Ishikawa (cell line): ENCODE data around the gene TRIM71.
A peak's percentile ranks its signal among the peaks of the same experiment; 100 is the strongest.

Source experiments
- CEBPB ChIP-seq: IDR thresholded peaks from 2 replicates; pipeline ENCODE4 v1.6.1; 2012
- CREB1 ChIP-seq: IDR thresholded peaks from 2 replicates; pipeline ENCODE4 v1.6.1; 2012; ENCODE audit warnings: low read depth
- EGR1 ChIP-seq: IDR thresholded peaks from 2 replicates; pipeline ENCODE4 v1.6.1; 2012
- EP300 ChIP-seq: IDR thresholded peaks from 2 replicates; pipeline ENCODE4 v1.6.1; 2012; ENCODE audit warnings: borderline replicate concordance
- FOXM1 ChIP-seq: IDR thresholded peaks from 2 replicates; pipeline ENCODE4 v1.6.1; 2012; ENCODE audit warnings: low read depth, borderline replicate concordance
- NFIC ChIP-seq: IDR thresholded peaks from 2 replicates; pipeline ENCODE4 v1.6.1; 2012
- RAD21 ChIP-seq: IDR thresholded peaks from 2 replicates; pipeline ENCODE4 v1.6.1; 2012; ENCODE audit warnings: low read depth
- TAF1 ChIP-seq: IDR thresholded peaks from 2 replicates; pipeline ENCODE4 v1.6.1; 2012; ENCODE audit warnings: low read depth, mild to moderate bottlenecking
- TCF12 ChIP-seq: IDR thresholded peaks from 2 replicates; pipeline ENCODE4 v1.6.1; 2012; ENCODE audit warnings: low read depth
- TEAD4 ChIP-seq: IDR thresholded peaks from 2 replicates; pipeline ENCODE4 v1.6.1; 2012
- YY1 ChIP-seq: IDR thresholded peaks from 2 replicates; pipeline ENCODE4 v1.6.1; 2012; ENCODE audit warnings: low read depth
- ZBTB7A ChIP-seq: IDR thresholded peaks from 2 replicates; pipeline ENCODE4 v1.6.1; 2012; ENCODE audit warnings: low read depth
- TF ChIP-seq, protein P1 (sequence below): IDR thresholded peaks from 2 replicates; pipeline ENCODE4 v1.6.1; 2012
- TF ChIP-seq, protein P2 (sequence below): IDR thresholded peaks from 2 replicates; pipeline ENCODE4 v1.6.1; 2012; ENCODE audit warnings: low read depth, mild to moderate bottlenecking
- TF ChIP-seq, protein P3 (sequence below): IDR thresholded peaks from 2 replicates; pipeline ENCODE4 v1.6.1; 2012

TRIM71 gene

DNA sequence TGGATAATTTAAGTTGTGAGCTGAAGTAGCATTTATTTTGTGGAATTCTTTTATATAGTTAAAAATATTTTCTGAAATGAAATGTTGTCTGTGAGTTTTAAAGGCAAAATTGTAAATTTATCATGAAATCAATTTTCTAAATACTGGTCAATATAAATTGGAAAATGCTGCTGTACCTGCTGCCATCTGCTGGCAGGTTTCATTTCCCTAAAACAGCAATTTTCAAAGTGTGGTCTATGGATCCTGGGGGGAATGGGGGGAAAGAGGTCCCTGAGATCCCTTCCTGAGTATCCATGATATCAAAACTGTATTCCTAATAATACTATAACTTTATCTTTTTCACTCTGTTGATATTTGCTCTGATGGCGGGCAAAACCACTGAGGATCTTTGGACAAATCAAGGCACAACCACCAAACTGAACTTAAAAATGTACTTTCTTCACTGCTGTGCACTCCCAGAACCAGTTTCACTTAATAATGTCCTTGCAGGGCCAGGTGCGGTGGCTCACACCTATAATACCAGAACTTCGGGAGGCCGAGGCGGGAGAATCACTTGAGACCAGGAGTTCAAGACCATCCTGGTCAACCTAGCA lies 116.4 kb downstream of the TRIM71 start:
- peak; percentile 73 for TF ChIP-seq RAD21
- no peak for TF ChIP-seq ZBTB7A

DNA sequence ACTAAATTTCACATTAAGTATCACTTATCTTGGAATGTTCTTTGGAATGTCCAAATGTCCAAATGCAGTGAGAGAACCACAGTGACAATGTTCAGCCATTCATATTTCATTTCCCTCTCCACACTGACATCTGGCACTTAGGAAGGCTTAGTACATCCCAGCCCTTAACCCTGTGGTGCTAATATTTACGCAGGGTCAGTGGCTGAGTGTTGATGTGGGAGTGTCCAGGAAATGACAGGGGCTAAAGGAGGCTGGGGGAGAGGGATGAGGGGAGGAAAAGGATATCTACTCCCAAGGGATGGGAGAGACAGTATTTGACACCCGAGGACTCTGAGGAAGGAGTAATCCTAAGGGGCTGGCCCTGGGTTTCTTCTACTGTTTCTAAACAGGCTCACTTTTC lies 119.5 kb downstream of the TRIM71 start:
- no peak for TF ChIP-seq FOXM1
- TF ChIP-seq, protein P1, sequence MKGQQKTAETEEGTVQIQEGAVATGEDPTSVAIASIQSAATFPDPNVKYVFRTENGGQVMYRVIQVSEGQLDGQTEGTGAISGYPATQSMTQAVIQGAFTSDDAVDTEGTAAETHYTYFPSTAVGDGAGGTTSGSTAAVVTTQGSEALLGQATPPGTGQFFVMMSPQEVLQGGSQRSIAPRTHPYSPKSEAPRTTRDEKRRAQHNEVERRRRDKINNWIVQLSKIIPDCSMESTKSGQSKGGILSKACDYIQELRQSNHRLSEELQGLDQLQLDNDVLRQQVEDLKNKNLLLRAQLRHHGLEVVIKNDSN = no peak
- no peak for TF ChIP-seq ZBTB7A
- TF ChIP-seq, protein P2, sequence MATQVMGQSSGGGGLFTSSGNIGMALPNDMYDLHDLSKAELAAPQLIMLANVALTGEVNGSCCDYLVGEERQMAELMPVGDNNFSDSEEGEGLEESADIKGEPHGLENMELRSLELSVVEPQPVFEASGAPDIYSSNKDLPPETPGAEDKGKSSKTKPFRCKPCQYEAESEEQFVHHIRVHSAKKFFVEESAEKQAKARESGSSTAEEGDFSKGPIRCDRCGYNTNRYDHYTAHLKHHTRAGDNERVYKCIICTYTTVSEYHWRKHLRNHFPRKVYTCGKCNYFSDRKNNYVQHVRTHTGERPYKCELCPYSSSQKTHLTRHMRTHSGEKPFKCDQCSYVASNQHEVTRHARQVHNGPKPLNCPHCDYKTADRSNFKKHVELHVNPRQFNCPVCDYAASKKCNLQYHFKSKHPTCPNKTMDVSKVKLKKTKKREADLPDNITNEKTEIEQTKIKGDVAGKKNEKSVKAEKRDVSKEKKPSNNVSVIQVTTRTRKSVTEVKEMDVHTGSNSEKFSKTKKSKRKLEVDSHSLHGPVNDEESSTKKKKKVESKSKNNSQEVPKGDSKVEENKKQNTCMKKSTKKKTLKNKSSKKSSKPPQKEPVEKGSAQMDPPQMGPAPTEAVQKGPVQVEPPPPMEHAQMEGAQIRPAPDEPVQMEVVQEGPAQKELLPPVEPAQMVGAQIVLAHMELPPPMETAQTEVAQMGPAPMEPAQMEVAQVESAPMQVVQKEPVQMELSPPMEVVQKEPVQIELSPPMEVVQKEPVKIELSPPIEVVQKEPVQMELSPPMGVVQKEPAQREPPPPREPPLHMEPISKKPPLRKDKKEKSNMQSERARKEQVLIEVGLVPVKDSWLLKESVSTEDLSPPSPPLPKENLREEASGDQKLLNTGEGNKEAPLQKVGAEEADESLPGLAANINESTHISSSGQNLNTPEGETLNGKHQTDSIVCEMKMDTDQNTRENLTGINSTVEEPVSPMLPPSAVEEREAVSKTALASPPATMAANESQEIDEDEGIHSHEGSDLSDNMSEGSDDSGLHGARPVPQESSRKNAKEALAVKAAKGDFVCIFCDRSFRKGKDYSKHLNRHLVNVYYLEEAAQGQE = no peak
- TF ChIP-seq NFIC = no peak
- no peak for TF ChIP-seq TAF1

DNA sequence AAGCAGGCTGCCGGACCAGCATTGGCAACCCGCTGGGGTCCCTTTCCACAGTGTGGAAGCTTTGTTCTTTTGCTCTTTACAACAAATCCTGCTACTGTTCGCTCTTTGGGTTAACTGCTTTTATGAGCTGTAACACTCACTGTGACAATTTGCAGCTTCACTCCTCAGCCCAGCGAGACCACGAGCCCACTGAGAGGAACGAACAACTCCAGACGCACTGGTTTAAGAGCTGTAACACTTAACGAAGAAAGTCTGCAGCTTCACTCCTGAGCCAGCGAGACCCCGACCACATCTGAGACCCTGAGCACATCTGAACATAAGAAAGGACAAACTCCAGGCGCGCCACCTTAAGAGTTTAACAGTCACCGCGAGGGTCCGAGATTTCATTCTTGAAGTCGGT lies 122.9 kb downstream of the TRIM71 start:
- no peak for TF ChIP-seq ZBTB7A
- TF ChIP-seq, protein P3, sequence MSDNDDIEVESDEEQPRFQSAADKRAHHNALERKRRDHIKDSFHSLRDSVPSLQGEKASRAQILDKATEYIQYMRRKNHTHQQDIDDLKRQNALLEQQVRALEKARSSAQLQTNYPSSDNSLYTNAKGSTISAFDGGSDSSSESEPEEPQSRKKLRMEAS = no peak
- no peak for TF ChIP-seq FOXM1
- TF ChIP-seq TAF1 = no peak
- TF ChIP-seq YY1 = no peak
- TF ChIP-seq EGR1 = no peak
- no peak for TF ChIP-seq CREB1

DNA sequence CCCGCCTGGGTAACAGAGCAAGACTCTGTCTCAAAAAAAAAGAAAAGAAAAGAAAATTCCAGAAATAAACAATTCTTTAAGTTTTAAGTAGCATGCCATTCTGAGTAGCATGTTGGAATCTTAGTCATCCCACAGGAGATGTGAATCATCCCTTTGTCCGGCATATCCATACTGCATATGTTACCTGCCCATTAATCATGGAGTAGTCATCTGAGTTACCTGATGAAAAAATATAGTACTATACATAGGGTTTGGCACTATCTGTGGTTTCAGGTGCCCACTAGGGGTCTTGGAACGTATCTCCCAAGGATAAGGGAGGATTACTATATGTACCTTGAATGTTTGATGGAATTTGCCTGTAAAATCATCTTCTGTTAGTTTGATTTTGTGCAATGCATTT lies 127.3 kb downstream of the TRIM71 start:
- no peak for TF ChIP-seq EGR1
- no peak for TF ChIP-seq TAF1
- TF ChIP-seq, protein P3 = no peak
- no peak for TF ChIP-seq NFIC
- no peak for TF ChIP-seq TCF12
- no peak for TF ChIP-seq CEBPB
- no peak for TF ChIP-seq CREB1
- no peak for TF ChIP-seq RAD21
- TF ChIP-seq, protein P1 = no peak
- no peak for TF ChIP-seq FOXM1
- TF ChIP-seq, protein P2 = no peak
- TF ChIP-seq YY1 = no peak

DNA sequence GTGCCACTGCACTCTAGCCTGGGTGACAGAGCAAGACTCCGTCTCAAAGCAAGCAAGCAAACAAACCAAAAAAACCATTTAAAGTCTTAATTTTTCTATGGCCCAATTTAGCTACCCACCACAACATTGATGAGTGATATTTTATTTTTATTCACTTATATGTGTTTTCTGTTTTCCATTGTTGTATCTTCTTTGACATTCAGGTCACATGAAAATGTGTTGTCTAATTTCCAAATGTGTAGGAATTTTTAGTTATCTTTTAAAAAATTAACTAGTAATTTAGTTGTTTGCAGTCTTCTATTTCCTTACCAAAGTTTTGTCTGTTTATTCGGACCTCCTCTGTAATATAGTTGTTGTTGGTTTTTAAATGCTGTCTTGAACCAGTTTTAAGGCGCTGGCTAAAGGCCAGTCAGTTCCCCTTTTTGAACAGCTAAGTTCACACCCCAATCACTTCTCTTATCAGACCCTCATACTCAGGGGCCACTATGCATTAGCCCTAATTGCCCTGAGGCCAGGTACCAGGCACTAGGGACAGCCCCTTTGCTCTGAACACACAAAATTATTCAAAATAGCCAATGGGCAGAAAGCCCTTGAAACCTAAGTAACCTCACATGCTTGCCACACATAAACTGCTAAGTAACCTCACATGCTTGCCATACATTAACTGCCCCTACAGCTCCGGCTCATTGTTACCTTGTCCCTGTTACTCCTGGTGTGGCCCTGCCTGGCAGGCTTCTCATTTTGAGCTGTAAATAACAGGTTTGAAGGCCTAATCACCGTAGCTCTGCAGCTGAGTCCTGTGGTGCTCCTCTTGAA lies 129.4 kb downstream of the TRIM71 start:
- TF ChIP-seq RAD21 = no peak
- no peak for TF ChIP-seq FOXM1
- TF ChIP-seq EP300 = no peak
- TF ChIP-seq NFIC = no peak
- TF ChIP-seq, protein P1 = no peak
- no peak for TF ChIP-seq TEAD4
- no peak for TF ChIP-seq CEBPB
- TF ChIP-seq TCF12 = no peak
- no peak for TF ChIP-seq YY1
- TF ChIP-seq, protein P2 = no peak
- no peak for TF ChIP-seq CREB1
- no peak for TF ChIP-seq TAF1
- TF ChIP-seq, protein P3 = no peak
- no peak for TF ChIP-seq EGR1
- TF ChIP-seq ZBTB7A = no peak
